ENCODE measurements around the gene ARHGEF4.

- TF ChIP-seq CTCF (IDR thresholded peaks at IDR 0.05) (no peak), POLR2A (IDR thresholded peaks at IDR 0.05) (no peak), POLR2AphosphoS5 (IDR thresholded peaks at IDR 0.05) (no peak), EP300 (IDR thresholded peaks at IDR 0.05) (no peak)
These were observed 193.1 kb downstream of the ARHGEF4 start for GRCh38 chr2:131029812-131030211.

Data from sigmoid colon (tissue), 4 donors.